Neural crest cell (in vitro differentiated cells): ENCODE measurements around the gene TECPR1. TPM values are rescaled to one million over a fixed set of nuclear protein-coding genes. Genes with fewer than 3 reads are reported as not detected.

Experiments used
- DNase-seq: peaks from one replicate; pipeline ENCODE4 v3.0.0; 2021; ENCODE audit warnings: low read depth, mixed read lengths, low spot score
- H3K27ac Mint-ChIP-seq: one replicate; pipeline ENCODE4 v1.8.0; 2021; ENCODE audit warnings: mild to moderate bottlenecking, mixed read lengths; ENCODE audit not compliant: unreplicated experiment
- H3K27me3 Mint-ChIP-seq: 2 replicates; pipeline ENCODE4 v1.8.0; 2021; ENCODE audit warnings: low read depth, mild to moderate bottlenecking, mixed read lengths
- H3K36me3 Mint-ChIP-seq: 2 replicates; pipeline ENCODE4 v1.8.0; 2021; ENCODE audit warnings: low read depth, mild to moderate bottlenecking, mixed read lengths
- H3K4me1 Mint-ChIP-seq: 2 replicates; pipeline ENCODE4 v1.8.0; 2021; ENCODE audit warnings: mixed read lengths
- H3K4me3 Mint-ChIP-seq: one replicate; pipeline ENCODE4 v1.8.0; 2021; ENCODE audit warnings: mild to moderate bottlenecking, mixed read lengths
- H3K9me3 Mint-ChIP-seq: 2 replicates; pipeline ENCODE4 v1.8.0; 2021; ENCODE audit warnings: mixed read lengths
- CTCF ChIP-seq: fragments of 200-600 bp; sonication (generic); conservative IDR thresholded peaks from 2 replicates; pipeline ENCODE4 v1.5.0; 2021; ENCODE audit warnings: antibody characterized with exemption, mild to moderate bottlenecking
- total RNA-seq: library from RNA; stranded (reverse); gene quantifications from 2 replicates; pipeline ENCODE4 v1.2.1, GENCODE V29; 2021

The TECPR1 gene
- total RNA-seq, 1 donor from 2014 or later: 35.2 TPM

DNA sequence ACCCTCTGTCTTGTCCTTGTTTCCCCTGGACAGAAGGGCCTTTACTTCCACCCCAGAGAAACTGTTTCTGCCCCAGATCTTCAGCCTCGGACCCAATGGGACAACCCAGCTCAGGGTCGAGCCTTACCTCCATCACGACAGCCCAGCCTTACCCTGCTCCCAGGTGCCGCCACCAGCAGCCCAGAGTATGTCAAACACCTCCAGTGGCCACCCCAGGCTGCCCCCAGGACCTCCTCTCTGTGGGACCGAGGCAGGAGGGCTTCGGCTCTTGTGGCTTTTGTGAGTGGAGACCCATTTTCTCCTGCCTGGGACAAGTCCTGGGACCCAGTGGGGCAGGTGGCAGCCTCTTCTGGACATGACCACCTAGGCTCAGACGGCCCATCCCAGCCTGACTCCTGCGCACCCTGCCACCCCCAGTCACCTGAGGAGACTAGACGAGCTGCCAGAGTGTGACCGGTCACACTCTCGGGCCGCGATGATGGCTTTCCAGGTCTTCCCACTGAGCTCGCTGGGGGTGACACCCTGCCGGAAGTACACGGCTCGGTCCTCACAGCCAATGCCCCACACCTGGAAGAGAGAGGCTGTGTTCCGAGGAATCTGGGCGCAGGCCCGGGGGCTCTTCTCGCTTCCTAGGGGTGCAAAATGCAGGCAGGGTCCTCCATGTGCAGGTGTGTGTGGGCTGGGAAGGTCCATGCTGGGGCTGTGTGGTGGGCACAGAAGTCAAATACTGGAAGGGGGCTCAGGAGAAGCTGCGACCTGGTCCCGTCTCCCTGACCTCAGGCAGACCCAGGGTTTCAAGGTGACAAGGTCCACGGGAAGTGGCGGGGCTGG is 15.5 kb downstream of the TECPR1 start:
- no peak for TF ChIP-seq CTCF
- Mint-ChIP-seq H3K27ac (no peak overlapping the region), H3K4me1 (peaks cover 4% of the 10 kb centered on the region), H3K9me3 (no peaks in the 10 kb centered on the region), H3K4me3 (no peak overlapping the region), H3K36me3 (peaks cover 5% of the 10 kb centered on the region), H3K27me3 (no peaks in the 10 kb centered on the region)
- DNase-seq: no peak

DNA sequence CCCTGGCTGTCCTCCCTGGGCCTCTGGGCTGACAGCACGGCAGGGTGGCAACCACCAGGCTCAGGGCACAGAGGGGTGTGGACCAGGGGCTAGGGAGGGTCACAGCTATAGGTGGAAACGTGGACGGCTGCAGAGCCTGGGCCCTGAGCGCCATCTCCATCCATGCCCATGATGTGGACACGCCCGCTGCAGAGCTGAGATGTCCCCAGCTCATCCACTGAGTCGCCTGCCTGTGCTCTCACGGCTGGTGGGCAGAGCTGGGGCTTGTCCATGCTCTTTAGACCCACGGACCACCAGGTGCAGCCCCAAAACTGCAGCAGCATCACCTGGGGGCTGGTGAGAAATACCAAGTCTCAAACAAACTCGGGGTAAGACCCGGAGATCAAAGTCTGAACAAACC is 16.1 kb downstream of the TECPR1 start:
- H3K4me3 Mint-ChIP-seq: no peak overlapping the region

GRCh38 chr7:98234429-98235147 is 17.4 kb downstream of the TECPR1 start:
- DNase-seq: no peak
- H3K4me3 Mint-ChIP-seq: no peak overlapping the region
- H3K4me1 Mint-ChIP-seq: no peaks in the 10 kb centered on the region
- no peak overlapping the region for H3K27ac Mint-ChIP-seq
- peaks cover 2% of the 10 kb centered on the region for H3K36me3 Mint-ChIP-seq
- H3K9me3 Mint-ChIP-seq: no peaks in the 10 kb centered on the region
- H3K27me3 Mint-ChIP-seq: no peaks in the 10 kb centered on the region
- TF ChIP-seq CTCF: no peak

More for the DNA sequence above, 16.1 kb downstream of the TECPR1 start:
- no peak for DNase-seq
- Mint-ChIP-seq H3K9me3 (no peaks in the 10 kb centered on the region), H3K27me3 (no peaks in the 10 kb centered on the region), H3K4me1 (no peaks in the 10 kb centered on the region), H3K27ac (no peak overlapping the region), H3K36me3 (peaks cover 2% of the 10 kb centered on the region)
- no peak for TF ChIP-seq CTCF

DNA sequence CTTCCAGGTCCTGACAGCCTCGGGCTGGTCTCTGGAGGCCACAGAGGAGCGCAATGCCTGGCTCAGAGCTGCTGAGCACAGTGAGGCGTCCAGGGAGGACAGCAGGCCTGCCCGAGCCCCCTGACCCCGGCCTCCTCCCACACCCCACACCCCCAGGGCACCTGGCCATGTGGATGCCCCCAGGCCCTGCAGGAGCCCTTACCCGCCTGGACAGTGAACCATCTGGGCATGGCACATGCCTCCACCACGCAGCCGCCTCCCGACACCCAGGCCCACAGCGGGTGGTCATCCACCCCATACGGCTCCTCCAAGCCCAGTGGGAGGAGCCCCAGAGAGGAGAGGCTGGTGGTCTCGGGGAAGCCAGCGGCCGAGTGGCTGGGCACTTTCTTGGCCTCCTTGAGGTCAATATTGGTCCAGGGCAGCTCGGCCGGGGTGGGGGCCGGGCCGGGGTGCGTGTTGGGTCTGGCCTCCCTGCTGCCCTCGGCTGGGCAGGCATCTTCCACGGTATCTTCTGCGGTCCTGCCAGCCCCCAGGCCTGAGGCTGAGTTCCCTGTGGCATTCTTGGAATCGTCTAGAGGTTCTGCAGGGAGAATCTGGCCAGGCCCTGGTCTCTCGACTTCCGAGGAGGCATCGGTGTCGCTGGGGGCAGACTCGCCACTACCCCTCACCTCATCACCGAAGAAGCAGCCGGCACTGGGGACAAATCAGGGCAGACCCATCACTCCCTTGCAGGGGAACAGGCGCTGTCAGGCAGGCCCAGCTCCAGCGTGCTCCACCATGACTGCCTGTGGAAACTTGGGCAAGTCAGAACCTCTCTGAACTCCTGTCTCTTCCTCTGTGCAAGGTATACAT is 18.6 kb downstream of the TECPR1 start:
- no peaks in the 10 kb centered on the region for H3K36me3 Mint-ChIP-seq
- DNase-seq: no peak
- H3K9me3 Mint-ChIP-seq: no peaks in the 10 kb centered on the region
- H3K4me3 Mint-ChIP-seq: no peak overlapping the region
- TF ChIP-seq CTCF: no peak
- no peaks in the 10 kb centered on the region for H3K4me1 Mint-ChIP-seq
- H3K27ac Mint-ChIP-seq: peak overlapping the region; percentile 27
- no peaks in the 10 kb centered on the region for H3K27me3 Mint-ChIP-seq

GRCh38 chr7:98232799-98233198 is 19.2 kb downstream of the TECPR1 start:
- TF ChIP-seq CTCF: no peak
- Mint-ChIP-seq H3K27me3 (no peaks in the 10 kb centered on the region), H3K9me3 (no peaks in the 10 kb centered on the region), H3K4me3 (no peak overlapping the region), H3K36me3 (no peaks in the 10 kb centered on the region), H3K4me1 (no peaks in the 10 kb centered on the region), H3K27ac (no peak overlapping the region)
- DNase-seq: no peak
